ENCODE measurements around the gene TTN.

GRCh38 chr2:178718283-178718682 lies 88.9 kb downstream of the TTN start:
- no peak for TF ChIP-seq CTCF (IDR thresholded peaks at IDR 0.05; ENCODE audit: low read depth, low read length)
- no peak for TF ChIP-seq EZH2phosphoT487 (IDR thresholded peaks at IDR 0.05; ENCODE audit: low read depth)

All from OCI-LY3 (cell line).